ENCODE results near the gene ACER1. TPM values are rescaled to one million over a fixed set of nuclear protein-coding genes. Genes with fewer than 3 reads are reported as not detected.
"Not testable (repeated sequence)": the region's sequence is repeated elsewhere in the genome, so short reads cannot be mapped to it uniquely, and the experiment has no call there.

The ACER1 gene
- total and polyA plus RNA-seq, 2 experiments from 2014 or later, result not detected

- H3K36me3 ChIP-seq, result no peaks in the 10 kb centered on the region
- no peaks in the 10 kb centered on the region for H3K4me1 ChIP-seq (ENCODE audit: low read depth)
- DNase-seq (ENCODE audit: low read depth in 1 of 2, low spot score in 1 of 2), result peak in 1 of 2 donors; percentile 33
- H3K9me3 ChIP-seq (ENCODE audit: low read depth), result no peaks in the 10 kb centered on the region
- H3K27ac ChIP-seq, result no peak overlapping the region
- no peaks in the 10 kb centered on the region for H3K27me3 ChIP-seq
- H3K4me3 ChIP-seq, result no peak overlapping the region
- TF ChIP-seq, protein P1, sequence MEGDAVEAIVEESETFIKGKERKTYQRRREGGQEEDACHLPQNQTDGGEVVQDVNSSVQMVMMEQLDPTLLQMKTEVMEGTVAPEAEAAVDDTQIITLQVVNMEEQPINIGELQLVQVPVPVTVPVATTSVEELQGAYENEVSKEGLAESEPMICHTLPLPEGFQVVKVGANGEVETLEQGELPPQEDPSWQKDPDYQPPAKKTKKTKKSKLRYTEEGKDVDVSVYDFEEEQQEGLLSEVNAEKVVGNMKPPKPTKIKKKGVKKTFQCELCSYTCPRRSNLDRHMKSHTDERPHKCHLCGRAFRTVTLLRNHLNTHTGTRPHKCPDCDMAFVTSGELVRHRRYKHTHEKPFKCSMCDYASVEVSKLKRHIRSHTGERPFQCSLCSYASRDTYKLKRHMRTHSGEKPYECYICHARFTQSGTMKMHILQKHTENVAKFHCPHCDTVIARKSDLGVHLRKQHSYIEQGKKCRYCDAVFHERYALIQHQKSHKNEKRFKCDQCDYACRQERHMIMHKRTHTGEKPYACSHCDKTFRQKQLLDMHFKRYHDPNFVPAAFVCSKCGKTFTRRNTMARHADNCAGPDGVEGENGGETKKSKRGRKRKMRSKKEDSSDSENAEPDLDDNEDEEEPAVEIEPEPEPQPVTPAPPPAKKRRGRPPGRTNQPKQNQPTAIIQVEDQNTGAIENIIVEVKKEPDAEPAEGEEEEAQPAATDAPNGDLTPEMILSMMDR (IDR thresholded peaks at IDR 0.05; ENCODE audit: low read depth, low read length), result peak; percentile 45
Observed at GRCh38 chr19:6354098-6354674, 20.8 kb upstream of the ACER1 start.

DNA sequence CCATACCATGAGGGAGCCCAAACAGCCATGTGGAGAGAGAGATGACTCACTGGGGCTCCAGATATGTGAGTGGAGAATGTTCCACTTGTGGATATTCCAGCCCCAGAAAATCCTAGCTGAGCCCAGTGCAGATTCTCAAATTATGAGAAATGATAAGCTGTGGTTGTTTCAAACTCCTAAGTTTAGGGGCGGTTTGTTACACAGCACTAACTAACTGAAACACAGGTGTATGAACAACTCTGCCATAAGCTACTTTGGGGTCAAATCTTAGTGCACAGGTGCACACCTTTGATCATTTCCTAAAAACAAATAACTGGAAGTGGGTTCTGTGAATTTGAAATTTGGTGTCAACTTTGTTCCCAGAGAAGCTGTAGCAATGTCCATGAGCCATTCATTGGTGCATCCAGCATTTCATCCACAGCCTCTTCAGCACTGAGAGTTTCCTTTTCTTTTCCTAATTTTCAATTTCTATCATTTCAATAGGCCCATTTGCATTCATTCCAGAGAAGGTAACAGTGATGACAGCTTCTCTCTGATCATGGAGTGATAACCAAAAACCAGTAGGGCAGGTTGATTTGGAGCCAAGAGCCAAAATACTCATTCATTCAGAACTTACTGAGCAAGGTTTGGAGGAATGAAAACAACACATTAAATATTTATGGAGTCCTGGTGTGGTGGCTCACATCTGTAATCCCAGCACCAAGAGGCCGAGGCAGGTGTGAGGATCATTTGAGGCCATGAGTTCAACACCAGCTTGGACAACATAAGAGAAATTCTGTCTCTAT is 19.2 kb upstream of the ACER1 start:
- no peaks in the 10 kb centered on the region for H3K36me3 ChIP-seq
- no peak overlapping the region for H3K4me3 ChIP-seq
- no peaks in the 10 kb centered on the region for H3K27me3 ChIP-seq
- DNase-seq (ENCODE audit: low read depth in 1 of 2, low spot score in 1 of 2), result no peak
- no peaks in the 10 kb centered on the region for H3K4me1 ChIP-seq (ENCODE audit: low read depth)
- H3K9me3 ChIP-seq (ENCODE audit: low read depth), result no peaks in the 10 kb centered on the region
- TF ChIP-seq, protein P1 (IDR thresholded peaks at IDR 0.05; ENCODE audit: low read depth, low read length), result no peak
- no peak overlapping the region for H3K27ac ChIP-seq

DNA sequence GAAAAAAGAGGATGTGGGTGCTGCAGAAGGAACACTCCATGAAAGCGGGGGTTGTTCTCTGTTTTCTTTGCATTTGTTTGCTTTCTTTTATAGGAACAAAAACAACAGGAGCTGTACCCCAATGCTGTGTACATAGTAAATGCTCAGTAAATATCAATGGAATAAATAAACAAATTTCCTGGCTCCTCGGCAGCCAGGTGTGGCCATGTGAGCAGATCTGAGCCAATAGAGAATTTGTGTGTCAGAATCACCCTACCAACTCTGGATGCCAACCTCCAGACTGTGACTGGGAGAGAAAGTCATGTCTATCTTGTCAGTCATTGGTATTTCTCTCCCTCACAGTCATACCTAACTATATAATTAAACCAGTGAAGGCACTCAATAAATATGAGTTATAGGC is 17.3 kb upstream of the ACER1 start:
- Histone ChIP-seq H3K36me3 (no peaks in the 10 kb centered on the region), H3K4me3 (no peak overlapping the region), H3K4me1 (ENCODE audit: low read depth) (no peaks in the 10 kb centered on the region), H3K27ac (no peak overlapping the region), H3K27me3 (no peaks in the 10 kb centered on the region), H3K9me3 (ENCODE audit: low read depth) (no peaks in the 10 kb centered on the region)
- DNase-seq (ENCODE audit: low read depth in 1 of 2, low spot score in 1 of 2), result no peak
- TF ChIP-seq, protein P1 (IDR thresholded peaks at IDR 0.05; ENCODE audit: low read depth, low read length), result no peak

DNA sequence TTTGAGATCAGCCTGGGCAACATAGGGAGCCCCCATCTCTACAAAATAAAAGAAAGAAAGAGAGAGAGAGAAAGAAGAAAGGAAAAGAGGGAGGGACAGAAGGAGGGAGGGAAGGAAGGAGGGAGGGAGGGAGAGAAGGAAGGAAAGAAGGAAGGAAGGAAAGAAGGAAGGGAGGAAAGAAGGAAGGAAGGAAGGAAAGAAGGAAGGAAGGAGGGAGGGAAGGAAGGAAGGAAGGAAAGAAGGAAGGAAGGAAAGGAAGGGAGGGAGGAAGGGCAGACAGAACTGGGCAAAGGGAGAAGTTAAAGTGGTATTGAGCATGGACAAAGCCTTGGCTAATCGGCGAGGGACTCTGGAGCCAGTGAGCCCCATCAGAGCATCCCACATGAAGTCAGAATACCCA is 15.9 kb upstream of the ACER1 start:
- not testable (repeated sequence) for H3K27me3 ChIP-seq; H3K27ac ChIP-seq; H3K4me1 ChIP-seq (ENCODE audit: low read depth); H3K36me3 ChIP-seq; DNase-seq (ENCODE audit: low read depth in 1 of 2, low spot score in 1 of 2); H3K4me3 ChIP-seq; H3K9me3 ChIP-seq (ENCODE audit: low read depth)

GRCh38 chr19:6343462-6343861 is 10.1 kb upstream of the ACER1 start:
- Histone ChIP-seq H3K4me3 (no peak overlapping the region), H3K27ac (no peak overlapping the region), H3K27me3 (no peaks in the 10 kb centered on the region), H3K9me3 (ENCODE audit: low read depth) (no peaks in the 10 kb centered on the region), H3K4me1 (ENCODE audit: low read depth) (no peaks in the 10 kb centered on the region), H3K36me3 (no peaks in the 10 kb centered on the region)
- no peak for DNase-seq (ENCODE audit: low read depth in 1 of 2, low spot score in 1 of 2)
- TF ChIP-seq, protein P1 (IDR thresholded peaks at IDR 0.05; ENCODE audit: low read depth, low read length), result no peak

GRCh38 chr19:6340493-6341201 is 7.2 kb upstream of the ACER1 start:
- Histone ChIP-seq H3K4me3 (no peak overlapping the region), H3K36me3 (no peaks in the 10 kb centered on the region), H3K4me1 (ENCODE audit: low read depth) (no peaks in the 10 kb centered on the region), H3K27me3 (no peaks in the 10 kb centered on the region), H3K27ac (no peak overlapping the region), H3K9me3 (ENCODE audit: low read depth) (no peaks in the 10 kb centered on the region)
- TF ChIP-seq, protein P1 (IDR thresholded peaks at IDR 0.05; ENCODE audit: low read depth, low read length), result no peak
- no peak for DNase-seq (ENCODE audit: low read depth in 1 of 2, low spot score in 1 of 2)

Measured in cardiac muscle cell (in vitro differentiated cells and primary cell).